GM18951 (cell line): ENCODE data around the gene PIM2.
"Not testable (repeated sequence)": the region's sequence is repeated elsewhere in the genome, so short reads cannot be mapped to it uniquely, and the experiment has no call there.

Experiments used
- POLR2A ChIP-seq: IDR thresholded peaks from 4 replicates; pipeline ENCODE4 v1.6.1; 2011; ENCODE audit warnings: mild to moderate bottlenecking; ENCODE audit not compliant: insufficient read length, insufficient read depth; ENCODE audit errors: extremely low read depth
- in situ Hi-C: fragments of 300-500 bp; cut with MboI; formaldehyde crosslinking; loops from one replicate; pipeline ENCODE4 v1.12.0; 2022; ENCODE audit warnings: low sequenced_read_pairs, mixed read lengths, inconsistent platforms; ENCODE audit not compliant: unreplicated experiment

The PIM2 gene

DNA sequence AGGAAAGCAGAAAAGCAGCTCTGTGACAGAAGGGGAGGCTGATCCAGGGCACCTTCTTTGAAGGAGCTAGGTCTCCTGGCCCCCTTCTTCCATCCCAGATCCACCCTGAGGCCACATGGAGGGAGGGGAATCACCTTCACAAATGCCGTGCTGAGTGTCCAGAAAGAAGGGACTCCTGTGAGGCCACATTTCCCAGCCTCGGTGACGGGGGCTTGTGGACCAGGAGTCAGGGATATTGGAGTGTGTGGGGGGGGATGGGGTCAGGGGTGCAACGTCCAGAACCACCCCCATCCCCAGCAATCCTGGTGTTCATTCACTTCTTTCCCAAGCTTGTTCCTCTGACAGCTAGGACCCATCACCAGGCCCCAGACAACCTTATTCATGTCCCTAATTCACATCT lies 25.9 kb downstream of the PIM2 start:
- TF ChIP-seq POLR2A, result no peak
- in situ Hi-C loops, result no loop called here

DNA sequence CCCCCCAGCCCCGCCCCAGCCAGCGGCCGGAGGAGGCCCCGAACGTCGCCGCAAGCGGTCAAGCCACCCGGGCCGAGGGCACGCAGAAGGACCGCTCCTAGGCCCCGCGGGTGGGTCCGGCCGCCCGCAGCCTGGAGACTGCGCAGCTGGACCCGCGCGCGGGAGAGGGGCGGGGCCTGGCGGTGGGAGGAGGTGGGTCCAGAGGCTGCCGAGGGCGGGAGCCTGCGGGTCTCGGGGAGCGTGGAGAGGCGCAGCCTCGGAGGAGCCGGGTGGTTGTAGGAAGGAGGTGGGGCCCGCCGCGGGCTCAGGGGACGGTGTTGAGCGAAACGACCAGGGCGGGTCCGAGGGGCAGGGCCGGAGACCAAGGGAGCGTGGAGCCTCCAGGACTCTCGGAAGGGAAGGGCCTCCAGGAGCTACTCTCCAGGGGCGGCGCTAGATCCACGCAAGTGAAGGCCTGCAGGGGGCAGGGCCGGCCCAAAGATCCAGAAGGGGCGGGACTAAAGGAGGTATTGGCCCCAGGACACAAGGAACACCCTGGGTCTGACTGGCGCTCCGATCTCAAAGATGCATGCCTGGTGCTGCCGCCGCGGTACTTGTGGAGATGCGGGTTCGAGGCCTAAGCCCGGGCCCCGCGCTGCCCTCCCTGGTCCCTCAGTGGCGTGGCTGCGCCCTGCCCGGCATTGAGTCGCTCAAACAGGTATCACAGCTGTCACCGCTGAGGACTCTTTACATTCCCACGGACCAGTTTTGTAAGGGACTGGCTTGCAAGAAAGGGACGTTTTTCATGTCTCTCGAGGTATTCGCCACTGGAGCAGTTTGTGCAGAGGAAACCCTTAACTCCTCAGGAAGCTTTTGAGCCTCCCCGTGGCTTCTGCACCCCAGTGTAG lies 27.2 kb downstream of the PIM2 start:
- in situ Hi-C loops, result no loop called here
- peak; percentile 36 for TF ChIP-seq POLR2A

DNA sequence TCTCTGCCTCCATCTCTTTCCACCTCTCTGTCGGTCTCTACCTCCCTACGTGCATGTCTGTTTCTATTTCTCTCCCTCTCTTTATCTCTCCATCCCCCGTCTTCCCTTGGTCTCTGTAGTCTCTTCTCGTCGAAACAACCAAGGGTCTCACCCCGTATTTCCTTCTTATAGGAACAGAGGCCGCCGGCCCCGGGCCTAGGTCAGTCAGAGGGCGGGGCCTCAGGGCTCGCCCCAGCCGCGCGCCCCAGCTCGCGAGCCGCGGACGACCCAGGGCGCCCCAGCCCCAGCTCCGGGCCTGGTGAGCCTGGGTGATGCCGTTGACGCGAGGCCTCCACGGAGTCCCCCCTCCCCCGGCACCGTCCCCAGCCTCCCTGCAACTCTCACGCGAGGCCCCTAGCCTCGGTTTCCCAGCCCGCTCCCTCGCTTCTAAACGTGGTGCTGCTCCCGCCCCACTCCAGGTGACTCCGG lies 27.9 kb downstream of the PIM2 start:
- no peak for TF ChIP-seq POLR2A
- in situ Hi-C loops, result no loop called here

DNA sequence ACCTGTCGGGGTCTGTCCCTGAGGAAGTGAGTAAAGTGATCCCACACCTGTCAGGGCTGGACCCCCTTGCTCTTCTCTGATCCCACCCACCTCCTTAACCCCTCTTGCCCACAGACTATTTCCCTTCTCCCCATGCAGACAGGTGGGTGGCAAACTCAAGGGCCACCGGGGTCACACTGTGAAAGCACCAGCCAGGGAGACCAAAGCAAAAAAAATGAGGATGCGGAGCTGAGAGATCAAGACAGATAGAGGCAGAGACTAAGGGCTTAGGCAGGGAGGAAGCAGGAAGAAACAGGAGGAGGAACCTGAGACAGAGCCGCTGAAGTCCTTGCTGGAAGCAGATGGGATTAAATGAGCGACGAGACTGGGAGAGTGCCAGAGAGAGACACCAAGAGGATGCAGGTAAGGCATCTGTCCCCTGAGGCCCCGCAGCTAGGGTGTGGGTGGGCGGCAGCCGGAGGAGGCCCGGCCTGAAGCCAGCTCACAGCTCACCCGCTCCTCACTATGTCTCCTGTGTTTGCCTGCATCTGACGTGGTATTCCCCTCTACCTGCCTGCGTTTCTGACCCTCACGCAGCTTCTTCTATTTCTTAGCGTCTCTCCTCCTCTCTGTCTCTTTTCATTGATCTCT lies 28.4 kb downstream of the PIM2 start:
- in situ Hi-C loops, result no loop called here
- no peak for TF ChIP-seq POLR2A

DNA sequence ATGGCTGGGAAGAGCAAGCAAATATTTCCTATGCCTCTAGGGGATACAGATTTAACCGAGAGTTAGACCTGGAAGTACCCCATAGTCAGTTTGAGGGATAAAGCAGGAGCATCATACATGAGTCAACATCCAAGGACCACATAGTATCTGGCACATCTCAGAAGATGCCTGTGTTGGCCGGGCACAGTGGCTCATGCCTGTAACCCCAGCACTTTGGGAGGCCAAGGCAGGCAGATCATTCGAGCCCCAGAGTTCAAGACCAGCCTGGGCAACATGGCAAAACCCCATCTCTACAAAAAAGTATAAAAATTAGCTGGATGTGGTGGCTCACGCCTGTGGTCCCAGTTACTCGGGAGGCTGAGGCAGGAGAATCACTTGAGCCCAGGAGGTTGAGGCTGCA lies 32.2 kb downstream of the PIM2 start:
- in situ Hi-C loops, result not testable (repeated sequence)

DNA sequence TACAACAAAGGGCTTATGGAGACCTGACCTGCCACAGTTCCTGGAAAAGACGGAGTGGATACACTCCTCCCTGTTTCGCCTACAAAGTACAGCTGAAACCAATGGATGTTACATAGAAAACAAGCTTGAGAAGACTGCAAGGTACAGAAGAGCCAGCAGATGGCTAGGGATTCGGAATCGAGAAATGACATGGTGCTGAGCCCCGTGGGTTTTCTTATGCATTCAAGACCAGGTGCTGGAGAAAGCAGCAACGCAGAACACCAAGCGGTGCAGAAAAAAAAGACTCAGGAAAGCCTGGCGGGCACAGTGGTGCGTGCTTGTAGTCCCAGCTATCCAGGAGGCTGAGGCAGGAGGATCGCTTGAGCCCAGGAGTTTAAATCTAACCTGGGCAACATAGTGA lies 35.1 kb downstream of the PIM2 start:
- TF ChIP-seq POLR2A, result no peak
- in situ Hi-C loops, result no loop called here

DNA sequence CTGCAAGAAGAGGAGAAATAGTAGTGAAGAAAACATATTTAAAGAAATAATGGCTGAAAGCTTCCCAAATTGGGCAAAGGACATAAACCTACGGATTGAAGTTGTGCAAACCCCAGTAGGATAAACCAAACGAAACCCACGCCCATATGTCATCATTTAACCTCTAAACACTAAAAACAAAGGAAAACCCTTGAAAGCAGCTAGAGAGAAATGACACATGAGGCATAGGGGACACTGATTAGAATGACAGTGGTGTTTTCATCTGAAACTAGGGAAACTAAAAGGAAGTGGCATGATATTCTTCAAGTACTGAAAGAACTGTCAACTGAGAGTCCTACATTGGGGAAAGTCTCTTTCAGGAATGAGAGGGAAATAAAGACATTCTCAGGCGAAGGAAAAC lies 41.9 kb downstream of the PIM2 start:
- in situ Hi-C loops, result not testable (repeated sequence)

DNA sequence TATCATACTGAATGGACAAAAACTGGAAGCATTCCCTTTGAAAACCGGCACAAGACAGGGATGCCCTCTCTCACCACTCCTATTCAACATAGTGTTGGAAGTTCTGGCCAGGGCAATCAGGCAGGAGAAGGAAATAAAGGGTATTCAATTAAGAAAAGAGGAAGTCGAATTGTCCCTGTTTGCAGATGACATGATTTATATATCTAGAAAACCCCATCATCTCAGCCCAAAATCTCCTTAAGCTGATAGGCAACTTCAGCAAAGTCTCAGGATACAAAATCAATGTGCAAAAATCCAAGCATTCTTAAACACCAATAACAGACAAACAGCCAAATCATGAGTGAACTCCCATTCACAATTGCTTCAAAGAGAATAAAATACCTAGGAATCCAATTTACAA lies 46.8 kb downstream of the PIM2 start:
- in situ Hi-C loops, result not testable (repeated sequence)

DNA sequence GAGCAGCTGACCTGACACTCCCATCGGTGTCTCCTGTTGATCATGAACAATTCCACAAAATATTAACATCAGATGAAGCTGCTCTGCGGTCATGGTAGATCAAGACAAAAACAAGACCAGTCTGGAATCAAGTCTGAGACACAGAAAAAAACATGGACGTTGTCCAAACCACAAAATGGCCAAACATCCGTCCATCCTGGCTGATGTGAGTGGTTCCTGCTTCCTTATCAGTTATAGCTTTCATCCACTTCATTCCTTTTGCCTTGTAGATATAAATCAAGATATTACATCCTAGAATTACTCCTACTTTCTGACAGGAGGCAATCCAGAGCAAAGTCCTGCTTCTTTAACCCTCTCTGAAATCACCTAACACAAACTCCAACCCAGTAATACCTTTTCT lies 54.6 kb downstream of the PIM2 start:
- TF ChIP-seq POLR2A, result no peak
- in situ Hi-C loops, result no loop called here
